ENCODE results near the gene OCIAD1. TPM values are rescaled to one million over a fixed set of nuclear protein-coding genes. Genes with fewer than 3 reads are reported as not detected.

Gene OCIAD1
- polyA plus RNA-seq, 3 donors, result 112 to 145 (median 139) TPM

DNA sequence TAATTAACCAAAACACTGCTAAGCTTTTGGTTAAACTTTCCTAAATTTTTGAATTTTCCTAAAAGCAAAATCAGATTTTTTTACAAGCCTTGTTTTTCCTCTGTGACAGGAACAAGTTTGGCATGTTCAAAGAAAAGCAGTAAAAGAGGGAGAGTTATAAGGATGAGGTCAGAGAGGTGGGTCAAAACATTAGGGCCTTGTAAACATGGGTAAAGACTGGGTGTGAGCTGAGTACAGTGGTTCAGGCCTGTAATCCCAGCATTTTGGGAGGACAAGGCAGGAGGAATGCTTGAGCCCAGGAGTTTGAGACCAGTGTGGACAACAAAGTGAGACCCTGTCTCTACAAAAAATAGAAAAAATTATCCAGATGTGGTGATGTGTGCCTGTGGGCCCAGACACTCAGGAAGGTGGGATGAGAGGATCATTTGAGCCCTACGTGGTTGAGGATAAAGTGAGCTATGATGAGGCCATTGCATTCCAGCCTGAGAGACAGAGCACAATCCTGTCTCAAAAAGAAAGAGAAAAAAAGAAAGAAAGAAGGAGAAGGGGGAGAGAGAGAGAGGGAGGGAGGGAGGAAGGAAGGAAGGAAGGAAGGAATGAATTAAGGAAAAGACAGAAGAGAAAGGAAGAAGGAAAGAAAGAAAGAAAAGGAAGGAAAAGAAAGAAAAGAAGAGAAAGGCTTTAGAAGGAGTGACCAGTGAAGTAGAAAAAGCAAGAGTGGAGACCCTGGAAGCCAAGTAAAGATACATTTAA lies 33.8 kb upstream of the OCIAD1 start:
- Histone ChIP-seq H3K9ac (ENCODE audit: insufficient read depth, low read length, poor library complexity, severe bottlenecking) (no peak overlapping the region), H3K9me3 (replicated peaks in 1 of 2; ENCODE audit: control insufficient read depth in 1 of 2, insufficient read depth in 1 of 2, low read length in 2 of 2) (no peaks in the 10 kb centered on the region), H4K20me1 (ENCODE audit: insufficient read depth, low read length) (no peaks in the 10 kb centered on the region), H3K27ac (ENCODE audit: low read depth in 1 of 2, low read length in 2 of 2) (no peak overlapping the region), H3K27me3 (ENCODE audit: control insufficient read depth in 2 of 2, insufficient read depth in 2 of 2, low read length in 2 of 2) (no peaks in the 10 kb centered on the region), H3K4me1 (ENCODE audit: control insufficient read depth in 1 of 2, insufficient read depth in 2 of 2, low read length in 2 of 2) (peaks cover 10 to 11% of the 10 kb centered on the region in 2 donors), H3K36me3 (replicated peaks in 1 of 2; ENCODE audit: control insufficient read depth in 1 of 2, insufficient read depth in 2 of 2, low read length in 2 of 2) (no peaks in the 10 kb centered on the region), H3K4me3 (replicated peaks in 1 of 3; ENCODE audit: low read depth in 2 of 3, low read length in 3 of 3) (no peak overlapping the region), H3K4me2 (replicated peaks; ENCODE audit: extremely low read depth, low read length, poor library complexity, severe bottlenecking) (no peak overlapping the region), H2AFZ (ENCODE audit: insufficient read depth, low read depth, low read length, poor library complexity, severe bottlenecking) (no peak overlapping the region), H3K79me2 (ENCODE audit: insufficient read depth, low read length) (no peaks in the 10 kb centered on the region)
- Mint-ChIP-seq H3K9me3 (peaks cover 0 to 2% (median 0%) of the 10 kb centered on the region in 7 donors), H3K4me1 (peaks cover 21% of the 10 kb centered on the region), H3K4me3 (no peak overlapping the region), H3K27ac (no peak overlapping the region), H3K27me3 (ENCODE audit: low read depth in 3 of 3) (peaks cover 0 to 2% (median 1%) of the 10 kb centered on the region in 3 donors), H3K36me3 (no peaks in the 10 kb centered on the region)
- no peak for DNase-seq
- TF ChIP-seq, protein P1, sequence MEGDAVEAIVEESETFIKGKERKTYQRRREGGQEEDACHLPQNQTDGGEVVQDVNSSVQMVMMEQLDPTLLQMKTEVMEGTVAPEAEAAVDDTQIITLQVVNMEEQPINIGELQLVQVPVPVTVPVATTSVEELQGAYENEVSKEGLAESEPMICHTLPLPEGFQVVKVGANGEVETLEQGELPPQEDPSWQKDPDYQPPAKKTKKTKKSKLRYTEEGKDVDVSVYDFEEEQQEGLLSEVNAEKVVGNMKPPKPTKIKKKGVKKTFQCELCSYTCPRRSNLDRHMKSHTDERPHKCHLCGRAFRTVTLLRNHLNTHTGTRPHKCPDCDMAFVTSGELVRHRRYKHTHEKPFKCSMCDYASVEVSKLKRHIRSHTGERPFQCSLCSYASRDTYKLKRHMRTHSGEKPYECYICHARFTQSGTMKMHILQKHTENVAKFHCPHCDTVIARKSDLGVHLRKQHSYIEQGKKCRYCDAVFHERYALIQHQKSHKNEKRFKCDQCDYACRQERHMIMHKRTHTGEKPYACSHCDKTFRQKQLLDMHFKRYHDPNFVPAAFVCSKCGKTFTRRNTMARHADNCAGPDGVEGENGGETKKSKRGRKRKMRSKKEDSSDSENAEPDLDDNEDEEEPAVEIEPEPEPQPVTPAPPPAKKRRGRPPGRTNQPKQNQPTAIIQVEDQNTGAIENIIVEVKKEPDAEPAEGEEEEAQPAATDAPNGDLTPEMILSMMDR (IDR thresholded peaks at IDR 0.05), result no peak
- intact Hi-C loops (cut with micrococcal nuclease), result no loop called here
- WGBS (ENCODE audit: insufficient coverage), result 83% methylated on average over 1 of the region's 1 CpG

DNA sequence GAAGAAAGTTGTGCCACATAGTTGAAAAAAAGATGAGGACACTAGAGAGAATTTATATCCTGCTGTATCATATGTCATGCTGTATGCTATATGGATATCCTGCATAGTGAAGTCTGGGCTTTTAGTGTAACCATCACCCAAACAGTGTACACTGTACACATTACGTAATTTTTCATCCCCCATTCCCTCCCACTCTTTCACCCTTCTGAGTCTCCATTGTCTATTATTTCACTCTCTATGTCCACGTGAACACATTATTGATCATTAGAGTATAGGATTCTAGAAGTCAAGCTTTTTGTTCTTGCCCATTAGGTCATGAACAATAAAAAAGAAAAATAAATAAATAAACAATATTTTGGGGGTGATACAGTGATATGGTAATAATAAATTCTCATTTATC lies 32.8 kb upstream of the OCIAD1 start:
- Histone ChIP-seq H3K27me3 (ENCODE audit: control insufficient read depth in 2 of 2, insufficient read depth in 2 of 2, low read length in 2 of 2) (no peaks in the 10 kb centered on the region), H3K79me2 (ENCODE audit: insufficient read depth, low read length) (no peaks in the 10 kb centered on the region), H4K20me1 (ENCODE audit: insufficient read depth, low read length) (no peaks in the 10 kb centered on the region), H3K27ac (ENCODE audit: low read depth in 1 of 2, low read length in 2 of 2) (no peak overlapping the region), H2AFZ (ENCODE audit: insufficient read depth, low read depth, low read length, poor library complexity, severe bottlenecking) (no peak overlapping the region), H3K4me2 (replicated peaks; ENCODE audit: extremely low read depth, low read length, poor library complexity, severe bottlenecking) (no peak overlapping the region), H3K36me3 (replicated peaks in 1 of 2; ENCODE audit: control insufficient read depth in 1 of 2, insufficient read depth in 2 of 2, low read length in 2 of 2) (no peaks in the 10 kb centered on the region), H3K4me1 (ENCODE audit: control insufficient read depth in 1 of 2, insufficient read depth in 2 of 2, low read length in 2 of 2) (peaks cover under 1 to 1% of the 10 kb centered on the region in 2 donors), H3K9ac (ENCODE audit: insufficient read depth, low read length, poor library complexity, severe bottlenecking) (no peak overlapping the region), H3K4me3 (replicated peaks in 1 of 3; ENCODE audit: low read depth in 2 of 3, low read length in 3 of 3) (no peak overlapping the region), H3K9me3 (replicated peaks in 1 of 2; ENCODE audit: control insufficient read depth in 1 of 2, insufficient read depth in 1 of 2, low read length in 2 of 2) (no peaks in the 10 kb centered on the region)
- TF ChIP-seq, protein P1 (IDR thresholded peaks at IDR 0.05), result no peak
- DNase-seq, result no peak
- Mint-ChIP-seq H3K9me3 (peaks cover 0 to 2% (median 0%) of the 10 kb centered on the region in 7 donors), H3K4me1 (peaks cover 11% of the 10 kb centered on the region), H3K4me3 (no peak overlapping the region), H3K27ac (no peak overlapping the region), H3K27me3 (ENCODE audit: low read depth in 3 of 3) (peaks cover 0 to 2% (median 1%) of the 10 kb centered on the region in 3 donors), H3K36me3 (no peaks in the 10 kb centered on the region)
- no CpG with 5 or more reads among the region's 2 CpGs for WGBS (ENCODE audit: insufficient coverage)
- intact Hi-C loops (cut with micrococcal nuclease), result no loop called here
